Measurements from ENCODE around the gene DOCK4.

Gene DOCK4

GRCh38 chr7:112144284-112145059 is 61.7 kb downstream of the DOCK4 start:
- H3K4me3 Mint-ChIP-seq = no peak overlapping the region
- H3K36me3 Mint-ChIP-seq (ENCODE audit: low read depth) = no peaks in the 10 kb centered on the region
- TF ChIP-seq CTCF (IDR thresholded peaks at IDR 0.05) = no peak

GRCh38 chr7:112143582-112143981 is 62.6 kb downstream of the DOCK4 start:
- H3K36me3 Mint-ChIP-seq (ENCODE audit: low read depth) = no peaks in the 10 kb centered on the region
- H3K27me3 Mint-ChIP-seq (ENCODE audit: low read depth, poor library complexity) = no peaks in the 10 kb centered on the region
- DNase-seq = no peak
- no peak overlapping the region for H3K4me3 Mint-ChIP-seq
- no peak for TF ChIP-seq CTCF (IDR thresholded peaks at IDR 0.05)
- no peaks in the 10 kb centered on the region for H3K9me3 Mint-ChIP-seq
- no peak overlapping the region for H3K27ac Mint-ChIP-seq
- peaks cover 19% of the 10 kb centered on the region for H3K4me1 Mint-ChIP-seq

More at GRCh38 chr7:112144284-112145059, 61.7 kb downstream of the DOCK4 start:
- Mint-ChIP-seq H3K27ac (no peak overlapping the region), H3K4me1 (peaks cover 19% of the 10 kb centered on the region), H3K27me3 (ENCODE audit: low read depth, poor library complexity) (no peaks in the 10 kb centered on the region), H3K9me3 (no peaks in the 10 kb centered on the region)
- DNase-seq = no peak

GRCh38 chr7:112143136-112143535 is 63.1 kb downstream of the DOCK4 start:
- peaks cover 19% of the 10 kb centered on the region for H3K4me1 Mint-ChIP-seq
- no peaks in the 10 kb centered on the region for H3K9me3 Mint-ChIP-seq
- DNase-seq = no peak
- no peaks in the 10 kb centered on the region for H3K36me3 Mint-ChIP-seq (ENCODE audit: low read depth)
- no peaks in the 10 kb centered on the region for H3K27me3 Mint-ChIP-seq (ENCODE audit: low read depth, poor library complexity)
- TF ChIP-seq CTCF (IDR thresholded peaks at IDR 0.05) = no peak
- no peak overlapping the region for H3K27ac Mint-ChIP-seq
- no peak overlapping the region for H3K4me3 Mint-ChIP-seq

GRCh38 chr7:112140600-112140999 is 65.6 kb downstream of the DOCK4 start:
- Mint-ChIP-seq H3K27ac (no peak overlapping the region), H3K27me3 (ENCODE audit: low read depth, poor library complexity) (no peaks in the 10 kb centered on the region), H3K4me3 (no peak overlapping the region), H3K9me3 (no peaks in the 10 kb centered on the region), H3K36me3 (ENCODE audit: low read depth) (no peaks in the 10 kb centered on the region), H3K4me1 (peaks cover 11% of the 10 kb centered on the region)
- no peak for DNase-seq
- TF ChIP-seq CTCF (IDR thresholded peaks at IDR 0.05) = no peak

GRCh38 chr7:112138938-112139337 is 67.3 kb downstream of the DOCK4 start:
- no peak for TF ChIP-seq CTCF (IDR thresholded peaks at IDR 0.05)
- Mint-ChIP-seq H3K27me3 (ENCODE audit: low read depth, poor library complexity) (no peaks in the 10 kb centered on the region), H3K36me3 (ENCODE audit: low read depth) (no peaks in the 10 kb centered on the region), H3K4me3 (no peak overlapping the region), H3K4me1 (peaks cover 8% of the 10 kb centered on the region), H3K9me3 (no peaks in the 10 kb centered on the region), H3K27ac (no peak overlapping the region)
- DNase-seq = no peak

GRCh38 chr7:112138325-112138852 is 67.8 kb downstream of the DOCK4 start:
- Mint-ChIP-seq H3K4me1 (peaks cover 8% of the 10 kb centered on the region), H3K36me3 (ENCODE audit: low read depth) (no peaks in the 10 kb centered on the region), H3K4me3 (no peak overlapping the region), H3K27me3 (ENCODE audit: low read depth, poor library complexity) (no peaks in the 10 kb centered on the region), H3K27ac (no peak overlapping the region), H3K9me3 (no peaks in the 10 kb centered on the region)
- no peak for DNase-seq
- TF ChIP-seq CTCF (IDR thresholded peaks at IDR 0.05) = no peak
